ENCODE measurements around the gene SPRTN.

DNA sequence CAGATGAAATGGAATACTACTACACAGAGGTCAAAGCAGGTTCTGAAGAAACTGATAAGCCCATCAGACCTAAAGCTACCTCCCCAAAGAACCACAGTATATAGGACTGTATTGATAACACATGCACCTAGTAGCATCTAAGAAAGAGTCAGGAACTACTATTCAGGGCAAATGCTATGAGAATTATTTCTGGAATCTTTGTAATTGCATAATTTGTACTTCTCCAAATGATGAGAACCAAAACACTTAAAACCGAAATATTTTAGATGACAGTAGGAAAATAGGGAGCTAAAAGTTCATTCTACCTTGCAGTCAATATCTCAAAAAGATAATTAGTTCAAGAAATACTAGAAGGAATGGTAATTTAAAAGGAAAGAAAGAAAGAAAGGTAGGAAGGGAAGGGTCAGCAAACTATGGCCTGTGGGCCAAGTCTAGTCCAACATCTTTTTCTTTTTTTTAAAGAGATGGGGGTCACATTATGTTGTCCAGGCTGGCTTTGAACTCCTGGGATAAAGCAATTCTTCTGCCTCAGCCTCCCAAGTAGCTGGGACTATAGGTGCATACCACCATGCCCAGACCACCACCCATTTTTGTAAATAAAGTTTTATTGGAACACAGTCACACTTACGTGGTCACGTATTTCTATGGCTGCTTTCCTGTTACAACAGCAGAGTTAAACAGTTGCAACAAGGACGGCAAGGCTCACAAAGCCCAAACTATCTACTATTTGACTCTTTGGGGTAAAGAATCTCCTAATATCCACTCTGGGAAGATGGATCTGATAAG is 60.0 kb downstream of the SPRTN start:
- TF ChIP-seq, protein P1, sequence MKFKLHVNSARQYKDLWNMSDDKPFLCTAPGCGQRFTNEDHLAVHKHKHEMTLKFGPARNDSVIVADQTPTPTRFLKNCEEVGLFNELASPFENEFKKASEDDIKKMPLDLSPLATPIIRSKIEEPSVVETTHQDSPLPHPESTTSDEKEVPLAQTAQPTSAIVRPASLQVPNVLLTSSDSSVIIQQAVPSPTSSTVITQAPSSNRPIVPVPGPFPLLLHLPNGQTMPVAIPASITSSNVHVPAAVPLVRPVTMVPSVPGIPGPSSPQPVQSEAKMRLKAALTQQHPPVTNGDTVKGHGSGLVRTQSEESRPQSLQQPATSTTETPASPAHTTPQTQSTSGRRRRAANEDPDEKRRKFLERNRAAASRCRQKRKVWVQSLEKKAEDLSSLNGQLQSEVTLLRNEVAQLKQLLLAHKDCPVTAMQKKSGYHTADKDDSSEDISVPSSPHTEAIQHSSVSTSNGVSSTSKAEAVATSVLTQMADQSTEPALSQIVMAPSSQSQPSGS (IDR thresholded peaks at IDR 0.05; ENCODE audit: low read length): no peak
- no peak for TF ChIP-seq BRCA1 (IDR thresholded peaks at IDR 0.05; ENCODE audit: low read depth, low read length)
- TF ChIP-seq, protein P2, sequence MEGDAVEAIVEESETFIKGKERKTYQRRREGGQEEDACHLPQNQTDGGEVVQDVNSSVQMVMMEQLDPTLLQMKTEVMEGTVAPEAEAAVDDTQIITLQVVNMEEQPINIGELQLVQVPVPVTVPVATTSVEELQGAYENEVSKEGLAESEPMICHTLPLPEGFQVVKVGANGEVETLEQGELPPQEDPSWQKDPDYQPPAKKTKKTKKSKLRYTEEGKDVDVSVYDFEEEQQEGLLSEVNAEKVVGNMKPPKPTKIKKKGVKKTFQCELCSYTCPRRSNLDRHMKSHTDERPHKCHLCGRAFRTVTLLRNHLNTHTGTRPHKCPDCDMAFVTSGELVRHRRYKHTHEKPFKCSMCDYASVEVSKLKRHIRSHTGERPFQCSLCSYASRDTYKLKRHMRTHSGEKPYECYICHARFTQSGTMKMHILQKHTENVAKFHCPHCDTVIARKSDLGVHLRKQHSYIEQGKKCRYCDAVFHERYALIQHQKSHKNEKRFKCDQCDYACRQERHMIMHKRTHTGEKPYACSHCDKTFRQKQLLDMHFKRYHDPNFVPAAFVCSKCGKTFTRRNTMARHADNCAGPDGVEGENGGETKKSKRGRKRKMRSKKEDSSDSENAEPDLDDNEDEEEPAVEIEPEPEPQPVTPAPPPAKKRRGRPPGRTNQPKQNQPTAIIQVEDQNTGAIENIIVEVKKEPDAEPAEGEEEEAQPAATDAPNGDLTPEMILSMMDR (IDR thresholded peaks at IDR 0.05; ENCODE audit: control extremely low read depth in 1 of 3, insufficient read depth in 1 of 3, low read depth in 1 of 3, low read length in 3 of 3): no peak
- no peak for TF ChIP-seq JUND (IDR thresholded peaks at IDR 0.05; ENCODE audit: low read length)
- TF ChIP-seq EGR1 (IDR thresholded peaks at IDR 0.05; ENCODE audit: borderline replicate concordance, low read depth, low read length): no peak
- no peak for TF ChIP-seq CEBPB (IDR thresholded peaks at IDR 0.05; ENCODE audit: low read depth, low read length)
- TF ChIP-seq POLR2AphosphoS5 (IDR thresholded peaks at IDR 0.05; ENCODE audit: low read depth, low read length): no peak
- TF ChIP-seq TEAD4 (IDR thresholded peaks at IDR 0.05; ENCODE audit: low read depth, low read length): no peak
